HL-60 (cell line): ENCODE data around the gene ATOX1.

Source experiments
- GABPA ChIP-seq: IDR thresholded peaks from 2 replicates; pipeline ENCODE4 v1.6.1; 2012; ENCODE audit warnings: low read depth
- TF ChIP-seq, protein P1 (sequence below): IDR thresholded peaks from one replicate; pipeline ENCODE4 v1.5.1; 2011; ENCODE audit warnings: low read length, control low read depth, inconsistent platforms; ENCODE audit not compliant: insufficient read depth

DNA sequence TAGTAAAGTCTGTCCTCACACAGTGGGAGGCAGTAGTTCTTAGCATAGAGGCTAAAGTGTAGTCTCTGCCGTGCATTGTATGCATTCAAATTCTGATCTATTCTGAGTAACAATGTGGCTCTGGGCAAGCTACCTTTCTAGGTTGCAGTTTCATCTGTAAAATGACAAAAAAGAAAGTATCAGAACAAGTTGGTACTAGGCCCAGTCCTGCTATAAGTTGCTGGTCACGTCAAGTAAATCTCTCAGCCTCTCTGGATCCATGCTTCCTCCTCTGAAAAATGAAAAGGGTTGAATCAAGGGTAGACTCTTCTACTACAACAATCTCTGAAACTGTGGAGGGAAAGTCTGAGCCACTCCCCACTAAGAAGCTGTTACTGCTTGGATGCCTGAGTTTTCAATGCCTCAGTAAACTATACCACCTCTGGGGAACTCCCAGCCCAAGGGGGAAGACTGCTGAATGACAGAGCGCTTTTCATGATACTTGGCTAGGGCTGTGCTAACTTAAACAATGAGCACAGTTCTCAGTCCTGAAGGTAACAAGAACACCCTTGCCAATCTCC is 37.3 kb downstream of the ATOX1 start:
- TF ChIP-seq, protein P1, sequence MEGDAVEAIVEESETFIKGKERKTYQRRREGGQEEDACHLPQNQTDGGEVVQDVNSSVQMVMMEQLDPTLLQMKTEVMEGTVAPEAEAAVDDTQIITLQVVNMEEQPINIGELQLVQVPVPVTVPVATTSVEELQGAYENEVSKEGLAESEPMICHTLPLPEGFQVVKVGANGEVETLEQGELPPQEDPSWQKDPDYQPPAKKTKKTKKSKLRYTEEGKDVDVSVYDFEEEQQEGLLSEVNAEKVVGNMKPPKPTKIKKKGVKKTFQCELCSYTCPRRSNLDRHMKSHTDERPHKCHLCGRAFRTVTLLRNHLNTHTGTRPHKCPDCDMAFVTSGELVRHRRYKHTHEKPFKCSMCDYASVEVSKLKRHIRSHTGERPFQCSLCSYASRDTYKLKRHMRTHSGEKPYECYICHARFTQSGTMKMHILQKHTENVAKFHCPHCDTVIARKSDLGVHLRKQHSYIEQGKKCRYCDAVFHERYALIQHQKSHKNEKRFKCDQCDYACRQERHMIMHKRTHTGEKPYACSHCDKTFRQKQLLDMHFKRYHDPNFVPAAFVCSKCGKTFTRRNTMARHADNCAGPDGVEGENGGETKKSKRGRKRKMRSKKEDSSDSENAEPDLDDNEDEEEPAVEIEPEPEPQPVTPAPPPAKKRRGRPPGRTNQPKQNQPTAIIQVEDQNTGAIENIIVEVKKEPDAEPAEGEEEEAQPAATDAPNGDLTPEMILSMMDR = no peak
- no peak for TF ChIP-seq GABPA
